Liver (tissue), 9 donors: ENCODE measurements around the gene ZNF622. TPM values are rescaled to one million over a fixed set of nuclear protein-coding genes. Genes with fewer than 3 reads are reported as not detected.

Experiments used
- DNase-seq: peaks from one replicate; pipeline ENCODE4 v3.0.0-alpha.2; 2017; ENCODE audit warnings: low spot score
- H3K27ac ChIP-seq, 2 donors: one replicate each; pipeline ENCODE4 v1.7.0; 2013; ENCODE audit warnings: inconsistent platforms in 2 of 2, low read length in 2 of 2, control low read depth in 1 of 2, low read depth in 1 of 2, mild to moderate bottlenecking in 1 of 2
- H3K27me3 ChIP-seq, 4 donors: one replicate each; pipeline versions ENCODE4 v1.6.1 to v1.7.0; 2013; ENCODE audit warnings: low read length in 3 of 4, inconsistent platforms in 1 of 4, mild to moderate bottlenecking in 1 of 4, moderate library complexity in 1 of 4; ENCODE audit not compliant: control insufficient read depth in 4 of 4, insufficient read depth in 4 of 4
- H3K36me3 ChIP-seq, 4 donors: one replicate each; pipeline versions ENCODE4 v1.6.1 to v1.7.0; 2013; ENCODE audit warnings: low read length in 3 of 4, mild to moderate bottlenecking in 3 of 4, low read depth in 1 of 4, moderate library complexity in 1 of 4; ENCODE audit not compliant: control insufficient read depth in 4 of 4, insufficient read depth in 3 of 4
- H3K4me1 ChIP-seq, 4 donors: one replicate each; pipeline versions ENCODE4 v1.6.1 to v1.7.0; 2013; ENCODE audit warnings: low read length in 3 of 4, mild to moderate bottlenecking in 3 of 4, moderate library complexity in 1 of 4; ENCODE audit not compliant: control insufficient read depth in 4 of 4, insufficient read depth in 4 of 4
- H3K4me3 ChIP-seq, 3 donors: one replicate each; pipeline versions ENCODE4 v1.6.1 to v1.7.0; 2013; ENCODE audit warnings: low read length in 3 of 3, control low read depth in 1 of 3, low read depth in 1 of 3, mild to moderate bottlenecking in 1 of 3
- H3K9ac ChIP-seq, 2 donors: one replicate each; pipeline ENCODE4 v1.7.0; 2013; ENCODE audit warnings: low read length in 2 of 2, mild to moderate bottlenecking in 2 of 2, moderate library complexity in 2 of 2, control low read depth in 1 of 2, low read depth in 1 of 2
- H3K9me3 ChIP-seq, 4 donors: one replicate each; pipeline versions ENCODE4 v1.6.1 to v1.7.0; 2013; ENCODE audit warnings: low read length in 3 of 4; ENCODE audit not compliant: control insufficient read depth in 4 of 4
- FOXA2 ChIP-seq: IDR thresholded peaks from 2 replicates; pipeline ENCODE4 v1.6.1; 2016; ENCODE audit warnings: antibody characterized with exemption
- JUND ChIP-seq, 2 donors: IDR thresholded peaks; 2 replicates each; pipeline ENCODE4 v1.6.1; 2016; ENCODE audit warnings: antibody characterized with exemption in 2 of 2
- MAX ChIP-seq: IDR thresholded peaks from 2 replicates; pipeline ENCODE4 v1.6.1; 2016; ENCODE audit warnings: antibody characterized with exemption
- RAD21 ChIP-seq, 2 donors: IDR thresholded peaks; 2 replicates each; pipeline ENCODE4 v1.6.1; 2016; ENCODE audit warnings: antibody characterized with exemption in 2 of 2, mild to moderate bottlenecking in 2 of 2
- REST ChIP-seq: IDR thresholded peaks from 2 replicates; pipeline ENCODE4 v1.6.1; 2016; ENCODE audit warnings: antibody characterized with exemption, mild to moderate bottlenecking
- SP1 ChIP-seq: IDR thresholded peaks from 2 replicates; pipeline ENCODE4 v1.6.1; 2018; ENCODE audit warnings: antibody characterized with exemption, mild to moderate bottlenecking
- TAF1 ChIP-seq: conservative IDR thresholded peaks from 2 replicates; pipeline ENCODE4 v1.6.1; 2016; ENCODE audit warnings: antibody characterized with exemption, mild to moderate bottlenecking
- ZBTB33 ChIP-seq: IDR thresholded peaks from 2 replicates; pipeline ENCODE4 v1.6.1; 2016; ENCODE audit warnings: antibody characterized with exemption
- WGBS: extraction: QIAGEN DNeasy Blood & Tissue Kit; methylation state at CpG from one replicate; pipeline ENCODE4 v1.1.7; 2013; 5-methylcytosine and 5-hydroxymethylcytosine counted together
- polyA plus RNA-seq, 2 donors: library from polyadenylated mRNA; stranded (reverse) in 1 of 2; unstranded in 1 of 2; fragments of 200-250 nt in 1 of 2; fragments of >200 nt in 1 of 2; fragmentation: Nextera tagmentation in 1 of 2; extraction: Ambion mirVana in 1 of 2; gene quantifications; one replicate each; pipeline versions ENCODE4 v1.2.1 to v1.2.3, GENCODE V29; 2013 to 2015
- total RNA-seq, 2 donors: library from RNA; depleted of rRNA; stranded (reverse); fragments of >200 nt; gene quantifications; one replicate each; pipeline ENCODE4 v1.2.3, GENCODE V29; 2014
- TF ChIP-seq, protein P1 (sequence below): fragments of 150-350 bp; IDR thresholded peaks from 2 replicates; pipeline ENCODE4 v1.5.1; 2017; ENCODE audit warnings: improper control_type of control experiment, low read depth, low read length; ENCODE audit not compliant: missing input control
- donor health status: healthy.
- donor health status: healthy.
- donor health status: healthy.
- donor health status: healthy.
- donor health status: healthy.

The ZNF622 gene
- total and polyA plus RNA-seq, 4 donors, result 12.8 to 18.7 (median 16.4) TPM

DNA sequence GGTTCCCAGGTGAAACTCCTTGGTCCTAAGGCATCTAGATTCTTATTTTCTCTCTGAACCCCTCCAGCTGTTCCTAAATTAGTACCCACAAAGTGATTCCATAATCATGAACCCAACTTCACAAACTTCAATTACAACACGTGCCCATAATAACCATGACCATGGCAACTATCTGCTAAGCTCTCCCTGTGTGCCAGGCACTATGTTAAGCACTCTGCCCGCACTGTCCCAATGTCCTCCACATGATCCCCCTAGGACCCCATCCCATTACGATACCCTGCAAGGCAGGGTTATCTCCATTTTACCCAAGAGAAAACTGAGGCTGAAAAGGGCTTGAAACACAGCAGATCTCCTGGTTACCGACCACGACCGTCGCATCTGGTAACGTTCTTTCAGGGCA, 25.3 kb upstream of the ZNF622 start:
- Histone ChIP-seq H3K27ac (no peak overlapping the region), H3K27me3 (no peaks in the 10 kb centered on the region), H3K4me1 (peaks cover 0 to 29% (median 10%) of the 10 kb centered on the region in 4 donors), H3K4me3 (no peak overlapping the region), H3K36me3 (peaks cover 0 to 4% (median 0%) of the 10 kb centered on the region in 4 donors), H3K9me3 (no peaks in the 10 kb centered on the region), H3K9ac (no peak overlapping the region)
- TF ChIP-seq FOXA2, result no peak
- TF ChIP-seq TAF1, result no peak
- no peak for TF ChIP-seq ZBTB33
- no peak for TF ChIP-seq REST
- no peak for TF ChIP-seq JUND (IDR thresholded peaks at IDR 0.05)
- DNase-seq, result no peak
- 94% methylated on average over 8 of the region's 8 CpGs for WGBS

DNA sequence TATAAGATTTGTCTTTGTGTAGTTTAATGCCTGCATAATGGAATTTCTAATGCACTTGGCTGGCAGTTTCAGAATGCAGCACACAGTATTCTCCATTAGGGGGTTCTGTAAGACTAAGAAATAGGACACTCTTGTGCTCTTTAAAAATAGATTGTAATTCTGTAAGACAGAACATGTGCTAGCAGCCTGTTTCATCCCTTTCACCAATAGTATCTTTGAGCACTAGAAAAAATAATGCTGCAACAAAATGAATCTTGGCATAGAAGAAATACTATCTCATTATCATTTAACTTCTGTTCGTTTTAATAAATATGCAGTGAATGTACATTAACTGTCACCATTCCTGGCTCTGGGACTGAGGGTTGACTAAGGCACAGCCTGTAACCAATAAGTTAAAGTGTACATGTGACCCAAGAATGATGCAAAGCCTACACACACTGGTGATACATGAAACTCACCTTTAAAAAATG, 23.8 kb upstream of the ZNF622 start:
- Histone ChIP-seq H3K4me3 (no peak overlapping the region), H3K27ac (no peak overlapping the region), H3K9me3 (no peaks in the 10 kb centered on the region), H3K4me1 (peaks cover 0 to 29% (median 10%) of the 10 kb centered on the region in 4 donors), H3K9ac (no peak overlapping the region), H3K27me3 (no peaks in the 10 kb centered on the region), H3K36me3 (peaks cover 0 to 4% (median 0%) of the 10 kb centered on the region in 4 donors)
- 17% methylated on average over 1 of the region's 1 CpG for WGBS
- DNase-seq, result no peak
- peak; percentile 89 to 98 for TF ChIP-seq RAD21 (IDR thresholded peaks at IDR 0.05)
- no peak for TF ChIP-seq REST
- TF ChIP-seq SP1, result peak; percentile 24
- peak; percentile 50 for TF ChIP-seq MAX
- TF ChIP-seq, protein P1, sequence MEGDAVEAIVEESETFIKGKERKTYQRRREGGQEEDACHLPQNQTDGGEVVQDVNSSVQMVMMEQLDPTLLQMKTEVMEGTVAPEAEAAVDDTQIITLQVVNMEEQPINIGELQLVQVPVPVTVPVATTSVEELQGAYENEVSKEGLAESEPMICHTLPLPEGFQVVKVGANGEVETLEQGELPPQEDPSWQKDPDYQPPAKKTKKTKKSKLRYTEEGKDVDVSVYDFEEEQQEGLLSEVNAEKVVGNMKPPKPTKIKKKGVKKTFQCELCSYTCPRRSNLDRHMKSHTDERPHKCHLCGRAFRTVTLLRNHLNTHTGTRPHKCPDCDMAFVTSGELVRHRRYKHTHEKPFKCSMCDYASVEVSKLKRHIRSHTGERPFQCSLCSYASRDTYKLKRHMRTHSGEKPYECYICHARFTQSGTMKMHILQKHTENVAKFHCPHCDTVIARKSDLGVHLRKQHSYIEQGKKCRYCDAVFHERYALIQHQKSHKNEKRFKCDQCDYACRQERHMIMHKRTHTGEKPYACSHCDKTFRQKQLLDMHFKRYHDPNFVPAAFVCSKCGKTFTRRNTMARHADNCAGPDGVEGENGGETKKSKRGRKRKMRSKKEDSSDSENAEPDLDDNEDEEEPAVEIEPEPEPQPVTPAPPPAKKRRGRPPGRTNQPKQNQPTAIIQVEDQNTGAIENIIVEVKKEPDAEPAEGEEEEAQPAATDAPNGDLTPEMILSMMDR, result peak; percentile 81
